ENCODE results near the gene SDHAF1. TPM values are rescaled to one million over a fixed set of nuclear protein-coding genes. Genes with fewer than 3 reads are reported as not detected.

Gene SDHAF1
- total and polyA plus RNA-seq, 2 donors (not counting 3 experiments of a cell fraction or from before 2014, with no cell fraction given) = 10.3 to 16.2 TPM

- H4K20me1 ChIP-seq (replicated peaks; ENCODE audit: control insufficient read depth, extremely low read depth, insufficient read depth, low read length) = no peaks in the 10 kb centered on the region
- no peaks in the 10 kb centered on the region for H3K4me1 ChIP-seq (ENCODE audit: control insufficient read depth, extremely low read depth, insufficient read depth, low read length)
- dilution Hi-C loops (cut with MboI; ENCODE audit: extremely low pct_ligation_motif_present, low sequenced_read_pairs) = no loop called here
- H3K9ac ChIP-seq (replicated peaks; ENCODE audit: extremely low read depth, insufficient read depth, low read length) = no peak overlapping the region
- no peak for TF ChIP-seq EZH2 (IDR thresholded peaks at IDR 0.05; ENCODE audit: borderline replicate concordance, low read depth, low read length, severe bottlenecking)
- no peak for TF ChIP-seq FOS (IDR thresholded peaks at IDR 0.05; ENCODE audit: borderline replicate concordance, insufficient read depth, low read length)
- no peak for TF ChIP-seq JUN (IDR thresholded peaks at IDR 0.05; ENCODE audit: borderline replicate concordance, insufficient read depth, insufficient read length, low read depth)
- no peak for TF ChIP-seq MYC (IDR thresholded peaks at IDR 0.05; ENCODE audit: low read depth, low read length)
- no peak for TF ChIP-seq POLR2A (IDR thresholded peaks at IDR 0.05; ENCODE audit: low read depth, low read length)
- no peak for TF ChIP-seq GATA2 (IDR thresholded peaks at IDR 0.05; ENCODE audit: insufficient read depth, insufficient read length, low read depth, low read length)
- TF ChIP-seq MAX (IDR thresholded peaks at IDR 0.05; ENCODE audit: insufficient read depth, insufficient read length) = no peak
- no peak for TF ChIP-seq CTCF (IDR thresholded peaks at IDR 0.05; ENCODE audit: extremely low read depth in 1 of 2, insufficient read depth in 1 of 2, low read depth in 1 of 2, low read length in 2 of 2)
- no peak for TF ChIP-seq POLR2AphosphoS5 (IDR thresholded peaks at IDR 0.05; ENCODE audit: insufficient read depth, low read depth, low read length)
- no peaks in the 10 kb centered on the region for H3K36me3 ChIP-seq (ENCODE audit: control insufficient read depth in 2 of 2, extremely low read depth in 1 of 2, insufficient read depth in 2 of 2, low read length in 2 of 2)
- no peak overlapping the region for H3K4me2 ChIP-seq (ENCODE audit: insufficient read depth, low read length)
- no peaks in the 10 kb centered on the region for H3K79me2 ChIP-seq (ENCODE audit: control insufficient read depth, insufficient read depth, low read length)
- intact Hi-C loops (cut with micrococcal nuclease) = no loop called here
- no peaks in the 10 kb centered on the region for H3K9me3 ChIP-seq (replicated peaks; ENCODE audit: control insufficient read depth, insufficient read depth, low read length)
- H3K27me3 ChIP-seq (ENCODE audit: control insufficient read depth in 2 of 2, insufficient read depth in 2 of 2, low read length in 2 of 2) = peaks cover 21 to 27% of the 10 kb centered on the region in 2 experiments
- CTCF ChIA-PET = no interaction called here
- no peaks in the 10 kb centered on the region for H3K9me1 ChIP-seq (replicated peaks; ENCODE audit: control insufficient read depth, extremely low read depth, insufficient read depth, low read length)
- H3K4me3 ChIP-seq (replicated peaks in 1 of 3; ENCODE audit: insufficient read depth in 1 of 3, low read depth in 1 of 3, low read length in 3 of 3) = no peak overlapping the region
- H2AFZ ChIP-seq (ENCODE audit: low read depth, low read length) = no peak overlapping the region
- POLR2A ChIA-PET = no interaction called here
- FAIRE-seq (no peak), DNase-seq (ENCODE audit: low read depth, low spot score) (no peak)
- no TSS peak for BruUV-seq (replicated peaks)
- no peak overlapping the region for H3K27ac ChIP-seq (ENCODE audit: insufficient read depth, low read depth, low read length)
Observed at GRCh38 chr19:35960432-35960972, 34.5 kb upstream of the SDHAF1 start.
